MCF 10A (cell line): Measurements from ENCODE around the gene RIPOR3. TPM values are rescaled to one million over a fixed set of nuclear protein-coding genes. Genes with fewer than 3 reads are reported as not detected.

Experiments
- BruUV-seq: library from RNA; stranded (reverse); fragments of 400-500 nt; replicated peaks from 2 replicates; lab custom pipeline; 2021; lab: Mats Ljungman, UMichigan
- CTCF ChIA-PET: fragments of 300-600 bp; sonication (Branson Sonifier 250); formaldehyde crosslinking; extraction: SDS; loops from one replicate; lab custom pipeline; 2021; ENCODE audit warnings: antibody characterized with exemption, inconsistent platforms; lab: Yijun Ruan, JAX
- POLR2A ChIA-PET: fragments of 300-600, 350-650 bp; sonication (Branson Sonifier 250); formaldehyde crosslinking; extraction: SDS; loops from one replicate; lab custom pipeline; 2020; ENCODE audit warnings: antibody characterized with exemption, inconsistent platforms; lab: Yijun Ruan, JAX
- DNase-seq: peaks from one replicate; pipeline ENCODE4 v3.0.0-alpha.2; 2018; ENCODE audit not compliant: unreplicated experiment
- H3K27ac Mint-ChIP-seq: one replicate; pipeline ENCODE4 v1.8.0; 2022; ENCODE audit warnings: mild to moderate bottlenecking, low read depth, mixed read lengths; ENCODE audit not compliant: unreplicated experiment
- H3K27me3 Mint-ChIP-seq: one replicate; pipeline ENCODE4 v1.8.0; 2022; ENCODE audit warnings: mixed read lengths; ENCODE audit not compliant: insufficient read depth, unreplicated experiment
- H3K36me3 Mint-ChIP-seq: one replicate; pipeline ENCODE4 v1.8.0; 2022; ENCODE audit warnings: mild to moderate bottlenecking, moderate library complexity, mixed read lengths; ENCODE audit not compliant: insufficient read depth, unreplicated experiment
- H3K4me1 Mint-ChIP-seq: one replicate; pipeline ENCODE4 v1.8.0; 2022; ENCODE audit warnings: mixed read lengths; ENCODE audit not compliant: insufficient read depth, unreplicated experiment
- H3K4me3 Mint-ChIP-seq: one replicate; pipeline ENCODE4 v1.8.0; 2022; ENCODE audit warnings: mild to moderate bottlenecking, moderate library complexity, mixed read lengths; ENCODE audit not compliant: unreplicated experiment
- H3K9me3 Mint-ChIP-seq: one replicate; pipeline ENCODE4 v1.8.0; 2022; ENCODE audit warnings: mixed read lengths; ENCODE audit not compliant: unreplicated experiment
- intact Hi-C: fragments of 100-400 bp; cut with micrococcal nuclease; formaldehyde crosslinking; loops from 2 replicates; pipeline ENCODE4 v1.14.1; 2022
- total RNA-seq: library from RNA; stranded (reverse); gene quantifications from 2 replicates; pipeline ENCODE4 v1.2.3, GENCODE V29; 2022
- TF ChIP-seq, protein P1 (sequence below): fragments of 200-600 bp; IDR thresholded peaks from one replicate; pipeline ENCODE4 v1.8.0; 2022; ENCODE audit warnings: antibody characterized with exemption, mild to moderate bottlenecking; ENCODE audit not compliant: unreplicated experiment

Gene RIPOR3
- total RNA-seq, 1 experiment from 2014 or later: not detected

DNA sequence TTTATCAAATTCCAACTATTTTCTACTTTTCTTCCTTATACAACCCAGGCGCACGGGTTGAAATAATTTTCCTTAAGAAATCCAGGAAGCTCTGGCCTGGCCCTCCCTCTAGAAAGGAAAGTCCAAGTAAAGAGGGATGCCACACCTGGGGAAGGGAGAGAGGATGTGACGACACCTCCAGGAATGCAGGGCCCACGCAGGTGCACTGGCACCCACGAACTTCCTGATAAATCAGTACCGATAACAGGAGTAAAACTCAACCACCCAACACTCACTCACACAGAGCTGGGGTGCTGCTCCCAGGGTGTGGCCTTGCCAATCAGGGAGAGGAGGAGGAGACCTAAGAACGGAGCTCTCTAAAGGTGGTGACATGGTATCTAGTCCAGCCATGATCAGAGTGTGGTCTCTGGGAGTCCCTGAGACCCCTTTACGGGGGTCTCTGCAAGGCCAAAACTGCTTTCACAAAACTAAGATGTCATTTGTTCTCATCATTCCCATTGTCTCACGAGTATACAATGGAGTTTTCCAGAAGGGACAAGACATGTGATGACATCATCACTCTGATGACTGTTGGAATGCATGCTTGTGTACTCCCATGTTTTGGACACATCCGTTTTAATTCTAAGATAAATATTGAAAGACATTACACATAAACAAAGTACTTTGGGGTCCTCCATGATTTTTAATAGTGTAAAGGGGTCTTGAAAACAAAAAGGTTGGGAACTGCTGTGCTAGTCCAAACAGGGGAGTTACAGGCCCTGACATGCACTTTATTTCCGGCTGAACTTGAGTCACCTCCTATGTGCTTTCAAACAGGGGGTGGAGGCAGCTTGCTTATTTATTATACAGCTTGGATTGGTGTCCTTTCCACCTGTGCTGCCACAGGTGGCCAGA lies 37.9 kb upstream of the RIPOR3 start:
- Mint-ChIP-seq H3K27ac (peak overlapping the region; percentile 96), H3K36me3 (no peaks in the 10 kb centered on the region), H3K27me3 (no peaks in the 10 kb centered on the region), H3K4me1 (peaks cover 31% of the 10 kb centered on the region), H3K9me3 (no peaks in the 10 kb centered on the region), H3K4me3 (peak overlapping the region; percentile 77)
- no TSS peak for BruUV-seq
- CTCF ChIA-PET: interaction anchor here (0.7 to 3.3 kb wide), 15 partner anchors 14 to 621 kb away, joined by 3 to 21 read pairs (median 4); partner anchors contain the start of gene ADNP
- TF ChIP-seq, protein P1, sequence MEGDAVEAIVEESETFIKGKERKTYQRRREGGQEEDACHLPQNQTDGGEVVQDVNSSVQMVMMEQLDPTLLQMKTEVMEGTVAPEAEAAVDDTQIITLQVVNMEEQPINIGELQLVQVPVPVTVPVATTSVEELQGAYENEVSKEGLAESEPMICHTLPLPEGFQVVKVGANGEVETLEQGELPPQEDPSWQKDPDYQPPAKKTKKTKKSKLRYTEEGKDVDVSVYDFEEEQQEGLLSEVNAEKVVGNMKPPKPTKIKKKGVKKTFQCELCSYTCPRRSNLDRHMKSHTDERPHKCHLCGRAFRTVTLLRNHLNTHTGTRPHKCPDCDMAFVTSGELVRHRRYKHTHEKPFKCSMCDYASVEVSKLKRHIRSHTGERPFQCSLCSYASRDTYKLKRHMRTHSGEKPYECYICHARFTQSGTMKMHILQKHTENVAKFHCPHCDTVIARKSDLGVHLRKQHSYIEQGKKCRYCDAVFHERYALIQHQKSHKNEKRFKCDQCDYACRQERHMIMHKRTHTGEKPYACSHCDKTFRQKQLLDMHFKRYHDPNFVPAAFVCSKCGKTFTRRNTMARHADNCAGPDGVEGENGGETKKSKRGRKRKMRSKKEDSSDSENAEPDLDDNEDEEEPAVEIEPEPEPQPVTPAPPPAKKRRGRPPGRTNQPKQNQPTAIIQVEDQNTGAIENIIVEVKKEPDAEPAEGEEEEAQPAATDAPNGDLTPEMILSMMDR: no peak
- intact Hi-C loops: no loop called here
- POLR2A ChIA-PET: interaction anchor here (0.6 to 8.8 kb wide), 24 partner anchors 12 to 614 kb away, joined by 3 to 168 read pairs (median 4); partner anchors contain the start of genes ADNP, CEBPB and PTPN1
- peak; percentile 84 for DNase-seq

DNA sequence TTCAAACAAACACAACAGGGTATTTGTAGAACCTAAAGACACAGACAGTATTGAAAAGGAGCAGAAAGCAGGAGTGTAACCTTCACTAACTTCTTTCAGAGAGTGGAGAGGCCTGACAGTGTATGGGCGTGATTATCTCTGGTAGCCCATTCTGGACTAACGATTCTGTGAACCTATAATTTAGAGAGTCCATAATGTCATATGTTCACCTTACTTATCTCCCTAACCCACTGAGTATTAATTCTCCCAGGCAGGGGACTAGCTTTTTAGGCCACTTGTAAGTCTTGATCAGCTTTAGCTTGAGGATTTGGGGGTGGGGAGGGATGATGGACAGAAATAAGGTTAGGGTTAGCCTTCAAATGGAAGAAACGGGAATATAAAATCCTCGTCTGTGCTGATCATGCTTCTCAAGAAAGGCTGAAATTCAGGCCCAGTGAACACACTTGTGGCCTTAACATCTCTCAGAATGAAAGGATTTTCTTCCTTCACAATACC lies 37.2 kb upstream of the RIPOR3 start:
- Mint-ChIP-seq H3K9me3 (no peaks in the 10 kb centered on the region), H3K4me1 (peaks cover 27% of the 10 kb centered on the region), H3K4me3 (no peak overlapping the region), H3K36me3 (no peaks in the 10 kb centered on the region), H3K27ac (peak overlapping the region; percentile 96), H3K27me3 (no peaks in the 10 kb centered on the region)
- no peak for DNase-seq
- CTCF ChIA-PET: interaction anchor here (0.7 to 3.3 kb wide), 14 partner anchors 14 to 620 kb away, joined by 3 to 21 read pairs (median 3); partner anchors contain the start of gene ADNP
- TSS peak; percentile 93 for BruUV-seq
- TF ChIP-seq, protein P1: no peak
- POLR2A ChIA-PET: interaction anchor here (0.6 to 8.8 kb wide), 16 partner anchors 11 to 613 kb away, joined by 3 to 168 read pairs (median 8); partner anchors contain the start of genes ADNP, CEBPB and PTPN1
- intact Hi-C loops: no loop called here

DNA sequence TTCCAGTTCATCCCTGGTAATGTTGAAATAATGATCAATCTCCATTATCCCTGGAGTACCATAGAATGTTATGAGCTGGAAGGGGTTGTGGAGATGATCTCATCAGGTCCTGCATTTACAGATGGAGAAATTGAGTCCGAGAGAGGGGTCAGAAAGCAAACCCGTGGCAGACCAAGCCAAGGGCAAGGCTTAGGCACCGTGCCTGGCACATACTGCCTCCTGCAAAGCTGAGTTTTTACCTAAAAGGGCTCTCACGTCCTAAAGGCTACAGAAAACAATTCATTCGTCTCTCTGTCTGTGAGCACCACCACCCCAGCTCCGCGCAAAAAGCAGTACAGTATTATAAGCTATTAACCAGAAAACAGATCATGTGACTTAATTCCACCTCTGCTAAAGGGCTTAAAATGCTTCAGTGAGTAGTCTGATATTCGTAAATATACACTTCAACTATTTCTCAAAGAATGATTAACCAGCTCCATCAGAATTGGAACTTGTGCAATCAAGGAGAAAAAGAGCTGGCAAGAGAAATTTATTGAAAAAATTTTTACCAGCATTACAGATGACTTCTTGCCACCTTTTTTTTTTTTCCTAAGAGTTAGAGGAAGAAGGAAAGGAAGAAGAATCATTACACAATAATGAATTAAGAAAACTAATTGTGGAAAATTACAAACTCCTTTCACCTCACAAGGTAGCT lies 36.6 kb upstream of the RIPOR3 start:
- peaks cover 27% of the 10 kb centered on the region for H3K4me1 Mint-ChIP-seq
- H3K4me3 Mint-ChIP-seq: no peak overlapping the region
- BruUV-seq: no TSS peak
- peak overlapping the region; percentile 96 for H3K27ac Mint-ChIP-seq
- no peak for DNase-seq
- H3K27me3 Mint-ChIP-seq: no peaks in the 10 kb centered on the region
- TF ChIP-seq, protein P1: no peak
- intact Hi-C loops: no loop called here
- ChIA-PET CTCF (interaction anchor here (0.6 to 3.3 kb wide), 17 partner anchors 15 to 620 kb away, joined by 3 to 21 read pairs (median 3); no protein-coding TSS in a partner anchor), POLR2A (interaction anchor here (0.6 to 8.8 kb wide), 13 partner anchors 10 to 612 kb away, joined by 3 to 168 read pairs (median 10); partner anchors contain the start of genes ADNP and PTPN1)
- no peaks in the 10 kb centered on the region for H3K9me3 Mint-ChIP-seq
- H3K36me3 Mint-ChIP-seq: no peaks in the 10 kb centered on the region
